GM12873 (cell line): ENCODE measurements around the gene MAP1B.

Experiments
- CTCF ChIP-seq: IDR thresholded peaks from 2 replicates; pipeline ENCODE4 v1.5.1; 2012; ENCODE audit warnings: low read depth, mild to moderate bottlenecking, moderate library complexity, low read length, control low read depth; ENCODE audit not compliant: insufficient read depth; ENCODE audit errors: missing control alignments

Gene MAP1B

DNA sequence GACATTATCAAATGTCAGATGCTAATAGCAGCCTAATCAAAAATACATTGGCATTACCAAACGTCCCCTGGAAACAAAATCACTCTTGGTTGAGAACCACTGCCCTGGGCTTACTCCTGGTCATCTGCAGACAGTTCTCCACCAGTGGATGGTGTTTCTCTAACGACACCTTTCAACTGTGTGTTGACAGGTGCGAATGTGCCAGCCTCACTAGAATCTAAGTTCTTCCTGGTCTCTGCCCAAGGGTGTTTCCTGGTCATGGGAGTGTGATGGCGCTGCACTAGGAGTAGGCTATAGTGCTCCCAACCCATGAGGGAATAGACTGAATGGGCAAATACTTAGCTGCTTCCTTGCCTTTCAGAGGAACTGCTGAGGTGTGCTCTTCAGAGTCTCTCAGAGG is 106.9 kb downstream of the MAP1B start:
- no peak for TF ChIP-seq CTCF

- TF ChIP-seq CTCF = no peak
Observed at GRCh38 chr5:72216756-72217155, 109.5 kb downstream of the MAP1B start.

DNA sequence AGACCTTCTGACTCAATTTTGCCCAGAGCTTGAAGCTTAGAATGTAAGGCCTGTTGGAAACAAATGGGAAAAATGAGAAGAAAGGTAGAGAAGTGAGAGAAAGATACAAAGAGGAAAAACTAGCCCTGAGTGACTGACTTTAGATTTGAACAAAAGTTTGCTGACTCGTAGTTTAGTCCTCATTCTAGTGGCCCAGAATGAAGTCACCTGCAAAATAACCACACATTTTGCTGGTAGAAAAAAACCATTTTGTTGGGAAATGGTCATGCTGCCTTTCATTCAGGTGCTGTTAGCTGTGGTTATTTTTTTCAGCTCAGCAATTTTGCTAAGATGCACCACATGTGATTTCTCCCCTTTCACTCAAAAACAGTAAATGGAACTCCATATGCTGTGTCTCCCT is 113.8 kb downstream of the MAP1B start:
- no peak for TF ChIP-seq CTCF

DNA sequence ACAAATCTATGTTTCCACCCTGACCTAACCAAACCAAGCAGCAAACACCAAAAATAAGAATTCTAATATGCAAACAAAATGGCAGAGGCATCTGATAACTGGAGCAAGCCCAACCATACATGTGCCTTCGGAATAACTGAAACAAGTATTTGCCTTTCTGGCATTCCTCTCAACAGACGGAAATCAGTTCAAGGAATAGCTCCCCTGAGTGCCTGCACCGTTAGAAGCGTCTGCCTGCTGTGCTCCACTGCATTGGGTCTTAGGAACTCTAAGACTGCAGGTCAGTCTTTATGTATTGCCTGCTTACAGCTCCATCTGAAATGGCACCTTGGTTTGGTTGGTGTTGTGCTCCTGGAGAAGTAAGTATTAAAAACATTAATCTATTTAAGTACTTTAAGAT is 114.3 kb downstream of the MAP1B start:
- TF ChIP-seq CTCF = no peak

DNA sequence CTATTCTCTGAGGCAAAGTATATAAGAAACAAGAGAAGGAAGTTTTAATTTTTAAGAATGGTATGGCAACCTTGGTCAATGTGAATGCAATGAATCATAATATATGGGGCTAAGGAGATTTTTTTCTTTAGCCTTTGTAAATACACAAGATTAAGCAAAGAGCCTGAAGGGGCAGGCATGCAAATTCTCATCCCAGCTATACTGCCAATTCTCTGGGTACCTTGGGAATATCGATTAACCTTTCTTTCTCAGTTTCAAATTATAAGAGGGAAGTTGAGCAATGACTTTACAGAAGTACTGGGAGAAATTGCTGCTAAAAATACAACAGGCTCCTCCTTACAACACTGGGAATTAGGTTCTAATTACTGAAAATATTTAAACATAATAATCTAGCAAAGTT is 115.2 kb downstream of the MAP1B start:
- TF ChIP-seq CTCF = no peak

DNA sequence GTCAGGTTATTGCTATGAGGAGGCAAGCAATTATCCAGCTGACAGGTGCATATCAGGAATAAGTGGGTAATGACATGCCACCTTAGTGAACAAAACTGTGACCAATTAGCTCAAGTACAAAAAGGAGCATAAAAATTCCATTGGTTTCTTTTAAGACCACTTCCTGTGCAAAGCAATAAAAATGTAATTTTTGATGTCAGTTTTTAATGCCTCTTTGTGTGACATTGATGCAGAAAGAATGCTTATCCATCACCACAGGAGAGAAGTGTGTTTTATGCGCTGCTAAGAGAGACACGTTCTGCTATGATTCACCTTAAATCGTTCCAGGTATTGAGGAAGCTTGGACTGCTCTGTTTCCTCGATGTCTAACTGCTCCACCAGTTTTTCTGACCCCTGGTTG is 116.1 kb downstream of the MAP1B start:
- TF ChIP-seq CTCF = no peak

- no peak for TF ChIP-seq CTCF
Observed at GRCh38 chr5:72224946-72225463, 117.7 kb downstream of the MAP1B start.
